Keratinocyte (primary cell): ENCODE measurements around the gene PCMTD2. TPM values are rescaled to one million over a fixed set of nuclear protein-coding genes. Genes with fewer than 3 reads are reported as not detected.

Experiments
- DNase-seq: peaks from one replicate; pipeline ENCODE4 v3.0.0-alpha.2; 2011; ENCODE audit warnings: low read depth, missing footprints, low spot score
- FAIRE-seq: peaks from 2 replicates; lab custom pipeline; 2011; peaks lifted over from hg19 to GRCh38; lab: Jason Lieb, UNC
- H2AFZ ChIP-seq: 2 replicates; pipeline ENCODE4 v1.6.0; 2012; ENCODE audit warnings: low read length, control low read depth, inconsistent platforms; ENCODE audit not compliant: control insufficient read depth
- H3K27ac ChIP-seq: 2 replicates; pipeline ENCODE4 v1.5.1; 2011; ENCODE audit warnings: low read length; ENCODE audit not compliant: control insufficient read depth, insufficient read depth
- H3K27me3 ChIP-seq: 3 replicates; pipeline ENCODE4 v1.6.0; 2011; ENCODE audit warnings: low read length; ENCODE audit not compliant: control insufficient read depth, insufficient read depth; ENCODE audit errors: extremely low read depth
- H3K36me3 ChIP-seq, 2 experiments: 2 replicates in 1 of 2; 3 replicates in 1 of 2; pipeline ENCODE4 v1.5.1; 2011; ENCODE audit warnings: low read length in 2 of 2, mild to moderate bottlenecking in 1 of 2; ENCODE audit not compliant: control insufficient read depth in 2 of 2, insufficient read depth in 2 of 2; ENCODE audit errors: extremely low read depth in 1 of 2
- H3K4me1 ChIP-seq: 3 replicates; pipeline ENCODE4 v1.5.1; 2011; ENCODE audit warnings: low read length; ENCODE audit not compliant: control insufficient read depth, insufficient read depth; ENCODE audit errors: extremely low read depth
- H3K4me2 ChIP-seq: 3 replicates; pipeline ENCODE4 v1.6.0; 2011; ENCODE audit warnings: low read depth, low read length; ENCODE audit not compliant: control insufficient read depth, insufficient read depth; ENCODE audit errors: extremely low read depth
- H3K4me3 ChIP-seq, 3 experiments: fragments of 200-600 bp in 1 of 3; sonication (generic) in 1 of 3; 2 replicates in 2 of 3; 3 replicates in 1 of 3; pipeline ENCODE4 v1.5.1; 2011 to 2016; ENCODE audit warnings: low read length in 3 of 3, mild to moderate bottlenecking in 3 of 3, control low read depth in 2 of 3, inconsistent platforms in 1 of 3, low read depth in 1 of 3, mixed read lengths in 1 of 3, mixed run types in 1 of 3, moderate library complexity in 1 of 3; ENCODE audit not compliant: control insufficient read depth in 2 of 3, insufficient read depth in 2 of 3; ENCODE audit errors: extremely low read depth in 1 of 3
- H3K79me2 ChIP-seq: 2 replicates; pipeline ENCODE4 v1.6.0; 2012; ENCODE audit warnings: low read length; ENCODE audit not compliant: control insufficient read depth, insufficient read depth
- H3K9ac ChIP-seq: 3 replicates; pipeline ENCODE4 v1.6.0; 2011; ENCODE audit warnings: low read length; ENCODE audit not compliant: control insufficient read depth, insufficient read depth; ENCODE audit errors: extremely low read depth
- H3K9me1 ChIP-seq: 3 replicates; pipeline ENCODE4 v1.6.0; 2011; ENCODE audit warnings: low read length; ENCODE audit not compliant: control insufficient read depth, insufficient read depth; ENCODE audit errors: extremely low read depth
- H3K9me3 ChIP-seq: 2 replicates; pipeline ENCODE4 v1.5.1; 2012; ENCODE audit warnings: low read depth, low read length; ENCODE audit not compliant: control insufficient read depth
- H4K20me1 ChIP-seq: 3 replicates; pipeline ENCODE4 v1.6.0; 2011; ENCODE audit warnings: low read length; ENCODE audit not compliant: control insufficient read depth, insufficient read depth; ENCODE audit errors: extremely low read depth
- CTCF ChIP-seq, 3 experiments: IDR thresholded peaks in 1 of 3; conservative IDR thresholded peaks in 1 of 3; optimal IDR thresholded peaks in 1 of 3; 2 replicates in 2 of 3; 3 replicates in 1 of 3; pipeline versions ENCODE3 to v1.5.1; 2011; ENCODE audit warnings: low read length in 3 of 3, mild to moderate bottlenecking in 3 of 3, moderate library complexity in 2 of 3, control low read depth in 1 of 3, inconsistent platforms in 1 of 3; ENCODE audit not compliant: insufficient read depth in 2 of 3; ENCODE audit errors: extremely low read depth in 1 of 3
- EZH2 ChIP-seq: IDR thresholded peaks from one replicate; pipeline ENCODE4 v1.6.1; 2012; ENCODE audit warnings: inconsistent platforms, mild to moderate bottlenecking, low read length, moderate library complexity
- dilution Hi-C: fragments of 300-500 bp; cut with MboI; formaldehyde crosslinking; loops from one replicate; pipeline ENCODE4 v1.7.0; 2020; ENCODE audit warnings: low sequenced_read_pairs; ENCODE audit not compliant: extremely low pct_ligation_motif_present
- polyA plus RNA-seq, 5 experiments: library from polyadenylated mRNA; depleted of rRNA in 3 of 5; stranded (reverse) in 3 of 5; stranded (forward) in 1 of 5; unstranded in 1 of 5; fragments of >200 nt; gene quantifications; 1 replicate in 1 of 5; 2 replicates in 3 of 5; 3 replicates in 1 of 5; pipeline versions ENCODE4 v1.2.1 to v1.2.3, GENCODE V29; 2011 to 2012; ENCODE audit warnings: missing spikeins in 2 of 5, low read depth in 1 of 5, low replicate concordance in 1 of 5

The PCMTD2 gene
- polyA plus RNA-seq, 1 donor (not counting 4 experiments of a cell fraction or from before 2014, with no cell fraction given), result 25.8 TPM

DNA sequence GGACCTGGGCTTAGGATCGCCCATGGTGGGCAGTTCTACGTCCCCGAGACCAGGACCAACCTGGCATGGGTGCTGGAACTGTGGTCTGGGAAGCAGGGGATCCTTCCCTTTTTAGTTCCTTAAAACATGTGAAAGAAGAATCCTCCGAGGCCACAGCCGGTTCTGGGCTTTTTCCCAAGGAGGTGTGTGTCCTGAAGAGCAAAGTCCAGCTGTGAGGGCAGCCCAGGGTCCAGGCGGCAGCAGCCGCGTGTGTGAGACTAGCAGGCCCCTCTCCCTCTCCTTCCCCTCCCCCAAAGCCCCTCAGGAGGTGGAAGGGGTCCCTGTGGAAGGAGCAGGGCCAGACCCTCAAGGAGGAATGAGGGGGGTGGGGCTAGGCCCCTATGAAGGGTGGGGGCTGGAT is 35.1 kb upstream of the PCMTD2 start:
- no peaks in the 10 kb centered on the region for H3K36me3 ChIP-seq
- H3K9ac ChIP-seq, result no peak overlapping the region
- H4K20me1 ChIP-seq, result no peaks in the 10 kb centered on the region
- H3K4me2 ChIP-seq, result no peak overlapping the region
- no peaks in the 10 kb centered on the region for H3K9me3 ChIP-seq
- no peaks in the 10 kb centered on the region for H3K79me2 ChIP-seq
- TF ChIP-seq CTCF (optimal IDR thresholded peaks at IDR 0.05 in 1 of 3, IDR thresholded peaks at IDR 0.05 in 1 of 3, conservative IDR thresholded peaks at IDR 0.05 in 1 of 3; ENCODE audit: extremely low read depth in 1 of 3, insufficient read depth in 2 of 3, low read length in 3 of 3), result no peak
- no peak for TF ChIP-seq EZH2
- FAIRE-seq (no peak), DNase-seq (no peak)
- no peak overlapping the region for H2AFZ ChIP-seq
- no peaks in the 10 kb centered on the region for H3K9me1 ChIP-seq
- peaks cover 47% of the 10 kb centered on the region for H3K4me1 ChIP-seq
- H3K27me3 ChIP-seq, result peaks cover 15% of the 10 kb centered on the region
- dilution Hi-C loops, result no loop called here
- H3K27ac ChIP-seq, result no peak overlapping the region
- no peak overlapping the region for H3K4me3 ChIP-seq

DNA sequence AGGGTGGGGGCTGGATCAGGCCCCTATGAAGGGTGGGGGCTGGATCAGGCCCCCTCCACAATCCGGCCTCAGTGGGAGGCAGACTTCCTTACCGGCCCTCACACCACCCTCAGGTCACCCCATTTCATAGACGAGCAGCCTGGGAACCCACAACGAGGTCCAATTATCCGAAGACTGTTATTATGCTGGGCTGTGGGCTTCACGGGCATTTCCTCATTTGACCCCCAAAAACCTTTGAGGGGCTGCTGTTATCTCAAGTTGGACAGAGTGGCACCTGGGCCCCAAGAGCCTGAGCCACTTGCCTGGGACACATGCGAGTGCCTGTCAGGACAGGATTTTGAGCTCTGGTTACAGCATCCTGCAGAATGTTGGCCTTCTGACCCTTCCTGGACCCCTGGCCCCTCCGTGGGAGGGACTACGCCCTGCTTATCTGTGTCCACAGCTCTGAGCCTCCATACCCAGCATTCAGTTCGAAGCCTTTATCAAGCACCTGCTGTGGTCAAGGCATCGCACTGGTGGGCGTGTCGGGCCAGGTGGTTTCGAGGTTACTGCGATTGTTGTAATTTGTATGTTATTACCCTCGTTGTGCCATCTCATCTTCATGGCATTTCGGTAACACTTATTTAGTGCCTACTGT is 34.5 kb upstream of the PCMTD2 start:
- Histone ChIP-seq H3K27ac (no peak overlapping the region), H3K4me2 (no peak overlapping the region), H3K9me1 (no peaks in the 10 kb centered on the region), H2AFZ (no peak overlapping the region), H3K79me2 (no peaks in the 10 kb centered on the region), H3K4me3 (no peak overlapping the region), H3K36me3 (no peaks in the 10 kb centered on the region), H4K20me1 (no peaks in the 10 kb centered on the region), H3K9me3 (no peaks in the 10 kb centered on the region), H3K9ac (no peak overlapping the region), H3K4me1 (peaks cover 47% of the 10 kb centered on the region), H3K27me3 (peaks cover 15% of the 10 kb centered on the region)
- TF ChIP-seq CTCF (optimal IDR thresholded peaks at IDR 0.05 in 1 of 3, IDR thresholded peaks at IDR 0.05 in 1 of 3, conservative IDR thresholded peaks at IDR 0.05 in 1 of 3; ENCODE audit: extremely low read depth in 1 of 3, insufficient read depth in 2 of 3, low read length in 3 of 3), result no peak
- FAIRE-seq, result no peak
- dilution Hi-C loops, result no loop called here
- no peak for DNase-seq
